Body of pancreas (tissue), 4 donors: ENCODE measurements around the gene RAB43.

Experiments
- POLR2A ChIP-seq, 3 donors: fragments of 450-650 bp; IDR thresholded peaks; one replicate each; pipeline ENCODE4 v1.6.1; 2016; ENCODE audit warnings: antibody characterized with exemption in 3 of 3, mild to moderate bottlenecking in 2 of 3
- TF ChIP-seq, protein P1 (sequence below), 7 experiments: fragments of 450-650 bp in 4 of 7; fragments of 200-600 bp in 3 of 7; sonication (generic) in 3 of 7; IDR thresholded peaks; one replicate each; pipeline ENCODE4 v1.5.1; 2016 to 2019; ENCODE audit warnings: antibody characterized with exemption in 7 of 7

- TF ChIP-seq, protein P1, sequence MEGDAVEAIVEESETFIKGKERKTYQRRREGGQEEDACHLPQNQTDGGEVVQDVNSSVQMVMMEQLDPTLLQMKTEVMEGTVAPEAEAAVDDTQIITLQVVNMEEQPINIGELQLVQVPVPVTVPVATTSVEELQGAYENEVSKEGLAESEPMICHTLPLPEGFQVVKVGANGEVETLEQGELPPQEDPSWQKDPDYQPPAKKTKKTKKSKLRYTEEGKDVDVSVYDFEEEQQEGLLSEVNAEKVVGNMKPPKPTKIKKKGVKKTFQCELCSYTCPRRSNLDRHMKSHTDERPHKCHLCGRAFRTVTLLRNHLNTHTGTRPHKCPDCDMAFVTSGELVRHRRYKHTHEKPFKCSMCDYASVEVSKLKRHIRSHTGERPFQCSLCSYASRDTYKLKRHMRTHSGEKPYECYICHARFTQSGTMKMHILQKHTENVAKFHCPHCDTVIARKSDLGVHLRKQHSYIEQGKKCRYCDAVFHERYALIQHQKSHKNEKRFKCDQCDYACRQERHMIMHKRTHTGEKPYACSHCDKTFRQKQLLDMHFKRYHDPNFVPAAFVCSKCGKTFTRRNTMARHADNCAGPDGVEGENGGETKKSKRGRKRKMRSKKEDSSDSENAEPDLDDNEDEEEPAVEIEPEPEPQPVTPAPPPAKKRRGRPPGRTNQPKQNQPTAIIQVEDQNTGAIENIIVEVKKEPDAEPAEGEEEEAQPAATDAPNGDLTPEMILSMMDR (IDR thresholded peaks at IDR 0.05): no peak
- no peak for TF ChIP-seq POLR2A (IDR thresholded peaks at IDR 0.05)
Observed at GRCh38 chr3:129123314-129124060, 1.9 kb upstream of the RAB43 start.
